Activated T-helper 17 cell treated with anti-CD3 and anti-CD28 coated beads, Interleukin-2, amount 50 U/mL, for 72 hours (primary cell): ENCODE data around the gene HOXA9. TPM values are rescaled to one million over a fixed set of nuclear protein-coding genes. Genes with fewer than 3 reads are reported as not detected.

Experiments
- ATAC-seq: fragments of 150-1000 bp; cut with Tn5 transposase; replicated peaks from 2 replicates; pipeline ENCODE4 v1.10.0; 2021; ENCODE audit warnings: mild to moderate bottlenecking, moderate library complexity
- H3K27ac Mint-ChIP-seq: one replicate; pipeline ENCODE4 v1.8.0; 2022; ENCODE audit warnings: mixed read lengths
- H3K27me3 Mint-ChIP-seq: one replicate; pipeline ENCODE4 v1.8.0; 2022; ENCODE audit warnings: mixed read lengths
- H3K36me3 Mint-ChIP-seq: one replicate; pipeline ENCODE4 v1.8.0; 2022; ENCODE audit warnings: low read depth, mild to moderate bottlenecking, mixed read lengths
- H3K4me1 Mint-ChIP-seq: one replicate; pipeline ENCODE4 v1.8.0; 2022; ENCODE audit warnings: mixed read lengths
- H3K4me3 Mint-ChIP-seq: one replicate; pipeline ENCODE4 v1.8.0; 2022; ENCODE audit warnings: mild to moderate bottlenecking, mixed read lengths
- H3K9me3 Mint-ChIP-seq: one replicate; pipeline ENCODE4 v1.8.0; 2022; ENCODE audit warnings: mixed read lengths
- total RNA-seq, 2 donors: library from RNA; stranded (reverse); gene quantifications; one replicate each; pipeline ENCODE4 v1.2.3, GENCODE V29; 2022

HOXA9 gene
- total RNA-seq, 2 donors from 2014 or later: not detected

- no peak for ATAC-seq
- Mint-ChIP-seq H3K36me3 (peaks cover 11% of the 10 kb centered on the region), H3K27me3 (peaks cover 59% of the 10 kb centered on the region), H3K4me1 (peaks cover 16% of the 10 kb centered on the region), H3K4me3 (peak within 1 kb of the TSS; percentile 68), H3K9me3 (no peaks in the 10 kb centered on the region), H3K27ac (no peak within 1 kb of the TSS)
These were observed 13.2 kb downstream of the HOXA9 start, which contains the start of gene HOXA3 for GRCh38 chr7:27151931-27152815. TSS of gene HOXA3 (minus strand) at chr7:27152583. CDS start at chr7:27110640, 41,943 bp downstream.

GRCh38 chr7:27151341-27151930, 13.9 kb downstream of the HOXA9 start:
- Mint-ChIP-seq H3K27me3 (peaks cover 62% of the 10 kb centered on the region), H3K36me3 (peaks cover 11% of the 10 kb centered on the region), H3K27ac (no peak overlapping the region), H3K4me1 (peaks cover 16% of the 10 kb centered on the region), H3K4me3 (peak overlapping the region; percentile 68), H3K9me3 (no peaks in the 10 kb centered on the region)
- no peak for ATAC-seq

- Mint-ChIP-seq H3K27ac (no peak overlapping the region), H3K36me3 (peaks cover 11% of the 10 kb centered on the region), H3K4me1 (peaks cover 16% of the 10 kb centered on the region), H3K27me3 (peaks cover 66% of the 10 kb centered on the region), H3K9me3 (no peaks in the 10 kb centered on the region), H3K4me3 (peak overlapping the region; percentile 68)
- peak; percentile 88 for ATAC-seq
These were observed 14.6 kb downstream of the HOXA9 start for GRCh38 chr7:27150568-27151340.

GRCh38 chr7:27149842-27150567, 15.3 kb downstream of the HOXA9 start:
- peak overlapping the region; percentile 68 for H3K4me3 Mint-ChIP-seq

GRCh38 chr7:27148756-27149641, 16.3 kb downstream of the HOXA9 start:
- peaks cover 7% of the 10 kb centered on the region for H3K4me1 Mint-ChIP-seq
- peaks cover 5% of the 10 kb centered on the region for H3K36me3 Mint-ChIP-seq
- H3K27me3 Mint-ChIP-seq: peaks cover 57% of the 10 kb centered on the region
- no peak overlapping the region for H3K27ac Mint-ChIP-seq
- no peaks in the 10 kb centered on the region for H3K9me3 Mint-ChIP-seq
- H3K4me3 Mint-ChIP-seq: no peak overlapping the region
- ATAC-seq: no peak

More at GRCh38 chr7:27149842-27150567, 15.3 kb downstream of the HOXA9 start:
- H3K9me3 Mint-ChIP-seq: no peaks in the 10 kb centered on the region
- no peak overlapping the region for H3K27ac Mint-ChIP-seq
- peaks cover 10% of the 10 kb centered on the region for H3K36me3 Mint-ChIP-seq
- H3K27me3 Mint-ChIP-seq: peaks cover 65% of the 10 kb centered on the region
- peaks cover 15% of the 10 kb centered on the region for H3K4me1 Mint-ChIP-seq
- ATAC-seq: no peak

GRCh38 chr7:27148031-27148755, 17.1 kb downstream of the HOXA9 start:
- Mint-ChIP-seq H3K27ac (no peak overlapping the region), H3K4me1 (peaks cover 7% of the 10 kb centered on the region), H3K9me3 (no peaks in the 10 kb centered on the region), H3K4me3 (peak overlapping the region; percentile 38), H3K27me3 (peaks cover 49% of the 10 kb centered on the region), H3K36me3 (no peaks in the 10 kb centered on the region)
- no peak for ATAC-seq

- Mint-ChIP-seq H3K27me3 (peaks cover 50% of the 10 kb centered on the region), H3K9me3 (no peaks in the 10 kb centered on the region), H3K27ac (no peak within 1 kb of the TSS), H3K36me3 (no peaks in the 10 kb centered on the region), H3K4me3 (peak within 1 kb of the TSS; percentile 38), H3K4me1 (peaks cover 7% of the 10 kb centered on the region)
- no peak for ATAC-seq
These were observed 17.9 kb downstream of the HOXA9 start, which contains the start of gene HOXA6 for GRCh38 chr7:27147199-27148030. TSS of gene HOXA6 (minus strand) at chr7:27147774. CDS start at chr7:27147749, 25 bp downstream.

GRCh38 chr7:27146491-27147198, 18.7 kb downstream of the HOXA9 start:
- H3K27ac Mint-ChIP-seq: no peak overlapping the region
- H3K36me3 Mint-ChIP-seq: no peaks in the 10 kb centered on the region
- H3K27me3 Mint-ChIP-seq: peaks cover 46% of the 10 kb centered on the region
- H3K4me1 Mint-ChIP-seq: peaks cover 4% of the 10 kb centered on the region
- no peak overlapping the region for H3K4me3 Mint-ChIP-seq
- no peaks in the 10 kb centered on the region for H3K9me3 Mint-ChIP-seq
- no peak for ATAC-seq

- H3K27me3 Mint-ChIP-seq: peaks cover 41% of the 10 kb centered on the region
- H3K27ac Mint-ChIP-seq: no peak overlapping the region
- ATAC-seq: no peak
- no peaks in the 10 kb centered on the region for H3K36me3 Mint-ChIP-seq
- no peaks in the 10 kb centered on the region for H3K9me3 Mint-ChIP-seq
- H3K4me1 Mint-ChIP-seq: no peaks in the 10 kb centered on the region
- H3K4me3 Mint-ChIP-seq: no peak overlapping the region
These were observed 19.4 kb downstream of the HOXA9 start for GRCh38 chr7:27145914-27146412.

GRCh38 chr7:27145165-27145913, 20.0 kb downstream of the HOXA9 start:
- Mint-ChIP-seq H3K27me3 (peaks cover 40% of the 10 kb centered on the region), H3K4me1 (no peaks in the 10 kb centered on the region), H3K36me3 (no peaks in the 10 kb centered on the region)

GRCh38 chr7:27144781-27145164, 20.6 kb downstream of the HOXA9 start:
- Mint-ChIP-seq H3K9me3 (no peaks in the 10 kb centered on the region), H3K36me3 (no peaks in the 10 kb centered on the region), H3K27me3 (peaks cover 35% of the 10 kb centered on the region), H3K4me1 (no peaks in the 10 kb centered on the region), H3K4me3 (no peak overlapping the region), H3K27ac (no peak overlapping the region)
- ATAC-seq: no peak

More at GRCh38 chr7:27145165-27145913, 20.0 kb downstream of the HOXA9 start:
- Mint-ChIP-seq H3K9me3 (no peaks in the 10 kb centered on the region), H3K4me3 (no peak overlapping the region), H3K27ac (no peak overlapping the region)
- ATAC-seq: no peak
